ENCODE data around the gene TRPM3.
A peak's percentile ranks its signal among the peaks of the same experiment; 100 is the strongest.

TRPM3 gene

GRCh38 chr9:70602321-70603019 lies 519.0 kb downstream of the TRPM3 start:
- Mint-ChIP-seq H3K4me3 (no peak overlapping the region), H3K27me3 (ENCODE audit: low read depth, poor library complexity) (peaks cover 3% of the 10 kb centered on the region), H3K36me3 (ENCODE audit: low read depth) (no peaks in the 10 kb centered on the region), H3K4me1 (peaks cover 24% of the 10 kb centered on the region), H3K27ac (no peak overlapping the region), H3K9me3 (no peaks in the 10 kb centered on the region)
- peak; percentile 74 for TF ChIP-seq CTCF (IDR thresholded peaks at IDR 0.05)
- peak; percentile 52 for DNase-seq

- no peak for TF ChIP-seq CTCF (IDR thresholded peaks at IDR 0.05)
- peak; percentile 19 for DNase-seq
- no peaks in the 10 kb centered on the region for H3K36me3 Mint-ChIP-seq (ENCODE audit: low read depth)
- no peak overlapping the region for H3K4me3 Mint-ChIP-seq
- H3K27ac Mint-ChIP-seq: no peak overlapping the region
- peaks cover 24% of the 10 kb centered on the region for H3K4me1 Mint-ChIP-seq
- no peaks in the 10 kb centered on the region for H3K9me3 Mint-ChIP-seq
- H3K27me3 Mint-ChIP-seq (ENCODE audit: low read depth, poor library complexity): peaks cover 3% of the 10 kb centered on the region
Measured at GRCh38 chr9:70601000-70601951, 520.1 kb downstream of the TRPM3 start.

- no peaks in the 10 kb centered on the region for H3K9me3 Mint-ChIP-seq
- TF ChIP-seq CTCF (IDR thresholded peaks at IDR 0.05): no peak
- peaks cover 3% of the 10 kb centered on the region for H3K27me3 Mint-ChIP-seq (ENCODE audit: low read depth, poor library complexity)
- H3K4me1 Mint-ChIP-seq: peaks cover 24% of the 10 kb centered on the region
- H3K36me3 Mint-ChIP-seq (ENCODE audit: low read depth): no peaks in the 10 kb centered on the region
- DNase-seq: no peak
- H3K4me3 Mint-ChIP-seq: no peak overlapping the region
- H3K27ac Mint-ChIP-seq: no peak overlapping the region
Measured at GRCh38 chr9:70600506-70600905, 520.9 kb downstream of the TRPM3 start.

GRCh38 chr9:70597886-70598285 lies 523.5 kb downstream of the TRPM3 start:
- no peak for DNase-seq
- H3K27me3 Mint-ChIP-seq (ENCODE audit: low read depth, poor library complexity): peaks cover 3% of the 10 kb centered on the region
- no peaks in the 10 kb centered on the region for H3K9me3 Mint-ChIP-seq
- no peak overlapping the region for H3K4me3 Mint-ChIP-seq
- no peaks in the 10 kb centered on the region for H3K36me3 Mint-ChIP-seq (ENCODE audit: low read depth)
- no peak overlapping the region for H3K27ac Mint-ChIP-seq
- no peak for TF ChIP-seq CTCF (IDR thresholded peaks at IDR 0.05)
- H3K4me1 Mint-ChIP-seq: peaks cover 24% of the 10 kb centered on the region

- no peak for DNase-seq
- H3K36me3 Mint-ChIP-seq (ENCODE audit: low read depth): no peaks in the 10 kb centered on the region
- H3K9me3 Mint-ChIP-seq: no peaks in the 10 kb centered on the region
- TF ChIP-seq CTCF (IDR thresholded peaks at IDR 0.05): no peak
- H3K27ac Mint-ChIP-seq: no peak overlapping the region
- no peaks in the 10 kb centered on the region for H3K27me3 Mint-ChIP-seq (ENCODE audit: low read depth, poor library complexity)
- H3K4me1 Mint-ChIP-seq: no peaks in the 10 kb centered on the region
- H3K4me3 Mint-ChIP-seq: no peak overlapping the region
Measured at GRCh38 chr9:70595211-70595610, 526.2 kb downstream of the TRPM3 start.

Data from nephron progenitor cell (in vitro differentiated cells).